GM18511 (cell line): ENCODE results near the gene HEPN1.
"Not testable (repeated sequence)": the region's sequence is repeated elsewhere in the genome, so short reads cannot be mapped to it uniquely, and the experiment has no call there.

ENCODE experiments used
- ATAC-seq: cut with Tn5 transposase; IDR thresholded peaks from one replicate; pipeline ENCODE4 v1.9.1; 2021; ENCODE audit warnings: mild to moderate bottlenecking, moderate library complexity; ENCODE audit not compliant: unreplicated experiment

Gene HEPN1

GRCh38 chr11:124938970-124939369, 19.9 kb downstream of the HEPN1 start:
- ATAC-seq = no peak

DNA sequence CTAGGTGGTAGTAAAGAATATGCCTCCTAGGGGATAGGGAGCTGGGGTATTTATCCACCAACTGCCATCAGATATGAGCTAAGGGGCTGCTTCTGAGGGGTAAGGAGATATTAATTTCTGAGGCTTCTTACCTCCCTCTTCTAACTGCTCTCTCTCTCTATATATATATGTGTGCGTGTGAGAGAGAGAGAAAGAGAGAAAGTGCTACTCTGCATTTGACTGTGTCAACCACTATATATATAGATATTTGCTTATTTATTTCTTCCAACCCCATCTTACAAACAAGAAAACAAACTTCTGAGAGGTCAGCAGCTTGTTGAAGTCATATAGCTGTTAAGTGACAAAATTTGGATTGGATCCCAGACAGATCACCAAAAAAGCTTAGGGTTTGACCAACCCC, 22.7 kb downstream of the HEPN1 start:
- ATAC-seq = no peak

DNA sequence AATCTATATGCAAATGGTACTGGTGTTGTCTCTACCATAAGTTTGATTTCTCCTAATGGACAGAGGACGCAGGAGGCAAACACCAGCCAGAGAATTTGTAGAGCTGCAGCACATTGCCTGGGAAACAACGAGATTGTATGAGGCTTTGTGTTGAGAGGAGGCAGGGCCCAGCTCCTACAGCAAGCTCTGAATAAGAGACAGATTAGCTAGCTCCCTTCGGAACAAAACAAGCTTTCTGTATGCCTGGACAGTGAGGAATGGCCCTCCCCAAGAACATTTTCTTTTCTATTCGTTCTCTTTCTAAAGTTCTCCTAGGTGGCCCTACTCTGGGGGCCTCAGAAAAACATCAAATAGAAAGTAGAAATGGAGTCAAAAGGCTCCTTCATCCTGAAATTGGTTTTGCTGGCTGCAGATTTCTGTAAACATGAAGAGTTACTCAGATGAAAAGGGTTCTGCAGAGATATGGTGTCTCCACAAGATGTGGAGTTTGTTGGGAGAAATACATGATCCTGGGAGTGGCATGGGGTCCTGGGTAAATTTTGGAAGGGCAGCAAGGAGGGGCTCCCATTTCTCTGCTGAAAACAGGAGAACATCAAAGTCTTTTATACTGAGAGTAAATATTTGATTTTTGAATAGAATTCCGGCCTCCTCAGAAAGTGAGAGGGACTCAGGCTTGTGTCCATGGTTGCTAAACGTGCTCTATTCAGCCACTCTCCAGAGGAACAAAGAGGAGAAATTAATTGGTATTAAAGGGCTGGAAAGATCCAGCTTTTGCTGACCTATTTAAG, 23.6 kb downstream of the HEPN1 start:
- ATAC-seq = no peak

GRCh38 chr11:124943254-124943616, 24.2 kb downstream of the HEPN1 start:
- ATAC-seq = no peak

DNA sequence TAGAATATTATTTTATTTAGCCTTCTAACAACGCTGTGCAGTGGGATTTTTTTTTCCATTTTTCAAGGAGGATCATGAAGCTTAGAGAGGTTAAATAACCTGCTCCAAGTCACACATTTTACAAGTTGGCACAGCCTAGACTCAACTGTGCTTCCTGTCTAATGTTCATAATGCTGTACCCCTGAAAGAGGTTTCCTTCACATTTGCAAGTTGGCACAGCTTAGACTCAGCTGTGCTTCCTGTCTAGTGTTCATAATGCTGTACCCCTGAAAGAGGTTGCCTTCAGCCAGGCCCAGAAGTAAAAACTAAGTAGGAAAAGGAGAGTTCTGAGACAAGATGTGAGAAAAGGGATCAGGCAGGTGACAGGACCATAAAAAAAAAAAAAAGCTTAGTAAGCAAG, 24.7 kb downstream of the HEPN1 start:
- no peak for ATAC-seq

DNA sequence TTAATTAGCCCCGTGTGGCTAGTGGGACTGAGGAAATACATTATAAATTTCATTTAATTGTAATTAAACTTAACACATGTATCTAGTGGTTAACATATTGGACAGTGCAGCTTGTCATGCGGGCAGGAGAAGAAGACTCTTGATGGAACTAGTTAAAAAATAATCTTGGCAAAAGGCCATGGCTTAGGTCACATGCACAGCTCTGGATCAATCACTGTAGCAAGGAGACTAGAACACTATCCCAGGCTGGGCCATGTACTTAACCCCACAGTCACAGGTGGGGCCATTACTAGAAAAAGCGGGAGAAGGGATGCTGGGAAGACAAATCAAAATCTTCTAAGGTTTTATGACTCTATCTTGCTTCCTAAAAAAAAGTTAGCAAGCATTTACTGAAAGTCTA, 25.5 kb downstream of the HEPN1 start:
- ATAC-seq = no peak

DNA sequence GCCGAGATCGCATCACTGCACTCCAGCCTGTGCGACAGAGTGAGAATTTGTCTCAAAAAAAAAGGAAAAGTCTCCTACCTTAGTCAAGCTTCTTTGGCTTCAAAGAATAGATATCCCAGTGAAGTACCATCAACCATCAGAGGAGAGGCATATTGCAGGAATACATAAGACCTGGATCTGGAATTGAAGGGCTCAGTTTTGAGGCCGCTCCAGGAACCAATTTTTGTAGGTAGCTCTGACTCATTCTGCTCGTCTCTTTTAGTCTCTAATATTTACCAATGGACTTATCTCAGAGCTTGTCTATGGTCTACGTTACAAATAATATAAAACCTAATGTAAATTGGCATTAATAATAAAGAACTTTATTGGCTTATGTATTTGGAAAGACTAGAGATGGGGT, 26.8 kb downstream of the HEPN1 start:
- ATAC-seq = no peak

GRCh38 chr11:124946735-124947141, 27.7 kb downstream of the HEPN1 start:
- no peak for ATAC-seq

DNA sequence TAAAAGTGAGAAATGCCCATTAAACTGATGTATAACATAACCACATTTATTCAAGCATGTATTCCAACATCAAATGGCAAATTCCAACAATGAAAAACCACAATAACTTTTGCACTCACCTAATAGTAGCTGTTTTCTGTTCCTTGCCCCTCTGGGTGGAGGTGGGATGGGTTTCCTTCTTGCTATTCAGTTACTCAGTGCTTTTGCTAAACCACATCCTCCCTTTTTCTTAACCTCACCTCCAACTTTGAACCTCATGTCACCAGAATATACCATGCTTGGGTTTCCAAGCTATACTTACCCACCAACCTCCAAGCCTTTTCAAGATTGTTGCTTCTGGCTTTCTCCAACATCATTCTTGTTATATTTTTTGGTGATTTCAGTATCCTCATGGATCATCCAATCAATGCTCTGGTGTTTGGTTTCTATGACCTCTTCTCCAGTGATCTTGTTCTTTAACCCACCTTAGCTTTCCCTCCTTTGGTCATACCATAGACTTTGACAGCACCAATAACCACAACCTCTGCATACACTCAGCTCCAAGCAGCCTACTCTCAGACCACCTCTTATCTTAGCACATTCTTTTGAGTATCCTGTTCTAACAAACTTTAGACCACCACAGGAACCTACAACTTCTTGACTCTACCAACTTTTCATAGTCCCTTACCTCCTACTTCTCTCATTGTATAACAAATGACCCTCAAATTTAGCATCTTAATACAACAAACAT, 31.7 kb downstream of the HEPN1 start:
- no peak for ATAC-seq

- ATAC-seq = no peak
Observed at GRCh38 chr11:124951341-124951740, 32.3 kb downstream of the HEPN1 start.

DNA sequence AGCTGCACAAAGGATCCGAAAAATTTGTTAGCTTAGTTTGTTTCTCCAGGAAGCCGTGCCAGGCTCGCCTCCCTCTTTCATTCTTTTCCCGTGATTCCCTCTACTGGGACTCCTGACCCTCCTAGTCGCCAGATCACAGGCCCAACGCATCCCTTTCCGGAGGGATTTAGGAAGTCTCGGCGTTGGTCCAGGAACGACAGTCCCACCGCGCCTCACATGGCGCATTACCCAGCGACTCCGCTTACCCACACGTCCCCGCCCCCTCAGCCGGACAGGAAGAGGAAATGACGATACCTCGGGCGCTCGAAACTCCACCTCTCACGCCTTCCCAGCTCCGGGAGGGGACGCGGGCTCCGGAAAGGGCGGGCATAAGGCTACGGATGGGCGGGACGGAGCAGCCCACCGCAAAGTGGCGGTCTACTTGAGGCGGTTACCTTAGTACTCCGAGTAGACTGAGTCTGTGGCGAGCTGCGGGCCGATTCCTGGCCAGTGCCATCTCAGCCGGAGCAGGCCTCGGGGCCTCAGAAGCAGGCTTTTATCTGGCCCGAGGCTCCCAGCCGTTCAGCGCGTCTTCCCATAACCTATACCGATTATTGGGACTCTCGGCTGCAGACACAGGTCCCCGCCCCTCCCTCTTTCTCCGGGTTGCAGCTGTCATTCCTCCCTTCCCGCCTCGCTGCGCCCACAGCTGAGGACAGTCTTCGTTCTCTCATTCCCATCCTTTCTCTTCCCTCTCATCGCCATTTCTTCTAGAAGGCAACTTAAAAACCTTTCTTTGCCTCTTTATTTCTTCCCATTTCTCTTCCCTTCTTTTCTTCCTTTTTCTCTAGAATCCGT, 34.9 kb downstream of the HEPN1 start, which contains the start of gene CCDC15:
CCDC15 (plus strand) TSS at position 450 of the 837 bp plus-strand sequence. CDS start 531 bp downstream, outside the sequence.
- peak; percentile 100 for ATAC-seq

DNA sequence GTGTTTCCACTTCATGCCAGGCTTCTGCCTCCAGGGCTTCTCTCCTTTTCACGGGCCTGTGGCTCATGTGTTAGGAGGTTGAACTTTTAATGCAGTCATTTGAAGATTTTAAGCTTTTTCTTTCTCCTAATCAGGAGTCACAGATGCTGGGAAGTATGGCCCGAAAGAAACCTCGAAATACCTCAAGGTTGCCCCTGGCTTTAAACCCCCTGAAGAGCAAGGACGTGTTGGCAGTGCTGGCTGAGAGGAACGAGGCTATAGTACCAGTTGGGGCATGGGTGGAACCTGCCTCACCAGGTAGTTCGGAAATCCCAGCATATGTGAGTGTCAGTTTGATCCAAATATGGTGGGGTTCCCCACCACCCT, 35.5 kb downstream of the HEPN1 start:
- no peak for ATAC-seq

- no peak for ATAC-seq
Observed at GRCh38 chr11:124955035-124955434, 36.0 kb downstream of the HEPN1 start.

DNA sequence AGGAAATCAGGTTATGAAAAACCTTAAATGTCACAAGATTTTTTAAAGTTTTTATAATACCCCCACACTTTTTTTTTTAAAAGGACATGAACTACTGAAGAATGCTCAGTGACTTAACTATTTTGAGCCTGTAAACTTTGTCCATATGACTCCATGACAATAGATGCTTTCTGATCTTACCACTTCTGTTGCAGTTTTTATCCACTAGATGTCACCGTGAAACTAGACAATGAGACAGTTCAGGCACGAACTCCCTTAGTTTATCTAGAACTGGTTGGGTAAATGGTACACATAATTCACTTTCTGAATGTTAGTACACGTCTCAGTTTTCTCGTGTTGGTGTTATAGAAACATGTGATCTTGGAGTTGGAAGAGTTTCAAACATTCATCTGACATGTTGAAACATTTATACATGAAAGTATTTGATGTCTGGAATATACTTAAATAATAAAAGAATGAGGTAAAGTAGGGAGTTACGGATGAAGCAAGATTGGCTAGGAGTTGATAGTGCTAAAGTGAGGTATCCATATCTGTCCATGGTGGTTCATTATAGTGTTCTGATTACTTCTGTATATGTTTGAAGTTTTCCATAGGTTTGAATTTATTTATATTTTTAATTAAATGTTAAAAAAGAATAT, 43.0 kb downstream of the HEPN1 start:
- peak; percentile 92 for ATAC-seq

- ATAC-seq = not testable (repeated sequence)
Observed at GRCh38 chr11:124968197-124968596, 49.1 kb downstream of the HEPN1 start.
